ENCODE data around the gene ASIC1. TPM values are rescaled to one million over a fixed set of nuclear protein-coding genes. Genes with fewer than 3 reads are reported as not detected.

ASIC1 gene
- total and polyA plus RNA-seq, 2 of the 13 experiments (the other 11 are each of a cell fraction or from before 2014, with no cell fraction given) = 0.44 to 1.5 TPM

DNA sequence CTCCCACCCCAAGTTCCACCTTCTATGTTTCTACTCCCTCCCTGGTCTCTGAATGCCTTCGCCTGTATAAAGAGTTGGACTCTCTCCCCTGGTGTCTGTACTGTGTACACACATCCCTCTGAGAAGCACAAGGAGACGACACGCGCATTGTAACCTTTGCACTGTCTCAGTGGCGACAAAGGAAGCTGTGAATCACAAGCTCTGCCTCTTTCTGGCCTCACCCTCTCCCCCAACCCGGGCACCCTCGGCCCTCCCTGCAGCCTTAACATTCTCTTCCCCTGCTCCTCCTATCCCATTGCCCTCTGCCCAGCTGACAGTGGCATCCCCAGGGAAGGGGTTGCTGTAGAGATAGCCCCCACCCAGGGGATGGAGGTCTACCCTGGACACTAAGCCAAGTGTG lies 25.2 kb downstream of the ASIC1 start (continued):
- TF ChIP-seq THAP7 (CRISPR knock-in tag; IDR thresholded peaks at IDR 0.05) = 0 out of 2 replicates have a peak, but pooled peaks have one; percentile 44
- TF ChIP-seq ZNF580 (CRISPR knock-in tag; IDR thresholded peaks at IDR 0.05; ENCODE audit: borderline replicate concordance, low read depth) = 0 out of 2 replicates have a peak, but pooled peaks have one; percentile 37
- TF ChIP-seq, protein P1, sequence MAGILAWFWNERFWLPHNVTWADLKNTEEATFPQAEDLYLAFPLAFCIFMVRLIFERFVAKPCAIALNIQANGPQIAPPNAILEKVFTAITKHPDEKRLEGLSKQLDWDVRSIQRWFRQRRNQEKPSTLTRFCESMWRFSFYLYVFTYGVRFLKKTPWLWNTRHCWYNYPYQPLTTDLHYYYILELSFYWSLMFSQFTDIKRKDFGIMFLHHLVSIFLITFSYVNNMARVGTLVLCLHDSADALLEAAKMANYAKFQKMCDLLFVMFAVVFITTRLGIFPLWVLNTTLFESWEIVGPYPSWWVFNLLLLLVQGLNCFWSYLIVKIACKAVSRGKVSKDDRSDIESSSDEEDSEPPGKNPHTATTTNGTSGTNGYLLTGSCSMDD (CRISPR knock-in tag; IDR thresholded peaks at IDR 0.05) = no peak
- TF ChIP-seq ZNF749 (CRISPR knock-in tag; IDR thresholded peaks at IDR 0.05; ENCODE audit: borderline replicate concordance) = no peak
- no peak for TF ChIP-seq ZBTB14 (CRISPR knock-in tag; IDR thresholded peaks at IDR 0.05)
- TF ChIP-seq, protein P2, sequence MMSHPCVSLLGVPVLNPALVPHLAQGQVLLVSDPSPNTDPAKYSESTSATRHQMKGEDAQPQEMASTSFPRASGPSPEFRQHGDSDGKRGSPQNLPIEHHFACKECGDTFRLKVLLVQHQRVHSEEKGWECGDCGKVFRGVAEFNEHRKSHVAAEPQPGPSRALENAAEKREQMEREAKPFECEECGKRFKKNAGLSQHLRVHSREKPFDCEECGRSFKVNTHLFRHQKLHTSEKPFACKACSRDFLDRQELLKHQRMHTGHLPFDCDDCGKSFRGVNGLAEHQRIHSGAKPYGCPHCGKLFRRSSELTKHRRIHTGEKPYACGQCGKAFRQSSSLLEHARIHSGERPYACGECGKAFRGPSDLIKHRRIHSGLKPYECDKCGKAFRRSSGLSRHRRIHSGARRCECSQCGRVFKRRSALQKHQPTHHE (CRISPR knock-in tag; IDR thresholded peaks at IDR 0.05; ENCODE audit: borderline replicate concordance) = no peak
- TF ChIP-seq EP300 (IDR thresholded peaks at IDR 0.05; ENCODE audit: low read depth in 2 of 2, low read length in 2 of 2) = peak in 1 of 2 experiments; percentile 52; a peak in 2 of 4 replicates
- no peak for TF ChIP-seq EP300 (CRISPR knock-in tag; IDR thresholded peaks at IDR 0.05; ENCODE audit: borderline replicate concordance)
- TF ChIP-seq TEF (CRISPR knock-in tag; IDR thresholded peaks at IDR 0.05) = no peak
- no peak for TF ChIP-seq HINFP (CRISPR knock-in tag; IDR thresholded peaks at IDR 0.05; ENCODE audit: low read depth)
- TF ChIP-seq ISX (CRISPR knock-in tag; conservative IDR thresholded peaks at IDR 0.05) = no peak
- no peak for TF ChIP-seq CEBPG (CRISPR knock-in tag; IDR thresholded peaks at IDR 0.05)
- TF ChIP-seq GABPA (IDR thresholded peaks at IDR 0.05; ENCODE audit: low read depth, low read length) = no peak
- peak; percentile 53; the same call in 1 of the 2 replicates for TF ChIP-seq GABPA (CRISPR knock-in tag; IDR thresholded peaks at IDR 0.05; ENCODE audit: low read depth)
- no peak for TF ChIP-seq PAWR (CRISPR knock-in tag; IDR thresholded peaks at IDR 0.05; ENCODE audit: borderline replicate concordance)
- TF ChIP-seq ZKSCAN1 (IDR thresholded peaks at IDR 0.05; ENCODE audit: low read length) = no peak
- no peak for TF ChIP-seq KDM4B (CRISPR knock-in tag; IDR thresholded peaks at IDR 0.05)
- TF ChIP-seq XBP1 (CRISPR knock-in tag; IDR thresholded peaks at IDR 0.05) = no peak
- peak; percentile 33; the same call in 1 of the 2 replicates for TF ChIP-seq ZC3H13 (CRISPR knock-in tag; IDR thresholded peaks at IDR 0.05)
- TF ChIP-seq PHB2 (IDR thresholded peaks at IDR 0.05; ENCODE audit: partially characterized antibody) = no peak
- TF ChIP-seq SP2 (CRISPR knock-in tag; IDR thresholded peaks at IDR 0.05) = no peak
- TF ChIP-seq HDAC1 (CRISPR knock-in tag; IDR thresholded peaks at IDR 0.05) = peak; percentile 78
- no peak for TF ChIP-seq ZNF224 (CRISPR knock-in tag; IDR thresholded peaks at IDR 0.05)
- TF ChIP-seq GFI1 (CRISPR knock-in tag; IDR thresholded peaks at IDR 0.05; ENCODE audit: borderline replicate concordance) = 0 out of 2 replicates have a peak, but pooled peaks have one; percentile 30
- TF ChIP-seq ZNF550 (CRISPR knock-in tag; IDR thresholded peaks at IDR 0.05; ENCODE audit: borderline replicate concordance) = no peak
- no peak for TF ChIP-seq ZNF816 (CRISPR knock-in tag; IDR thresholded peaks at IDR 0.05; ENCODE audit: borderline replicate concordance)

Data from HepG2 (cell line).